Stimulated activated CD4-positive, alpha-beta T cell treated with anti-CD3 and anti-CD28 coated beads, TNF-alpha, amount 100 ng/mL, for 4 hours (primary cell): Measurements from ENCODE around the gene SNHG17.
"Not testable (repeated sequence)": the region's sequence is repeated elsewhere in the genome, so short reads cannot be mapped to it uniquely, and the experiment has no call there.

Source experiments
- DNase-seq, 3 experiments: peaks; one replicate each; pipeline ENCODE4 v3.0.0-alpha.2; 2020; ENCODE audit warnings: low read depth in 3 of 3

Gene SNHG17

GRCh38 chr20:38434770-38435554 is at the start of gene SNHG17:
Gene SNHG17, minus strand, starts transcription at chr20:38435328.
- peak; percentile 74 to 83 (median 82) for DNase-seq

GRCh38 chr20:38479596-38479995 is 44.5 kb upstream of the SNHG17 start:
- DNase-seq: no peak

- no peak for DNase-seq
Measured at GRCh38 chr20:38477747-38478146, 42.6 kb upstream of the SNHG17 start.

- DNase-seq: no peak
Measured at GRCh38 chr20:38473367-38473795, 38.3 kb upstream of the SNHG17 start.

- peak; percentile 95 to 98 (median 95) for DNase-seq
Measured at GRCh38 chr20:38472513-38473366, 37.6 kb upstream of the SNHG17 start, which contains the start of gene RALGAPB. Gene RALGAPB, plus strand, starts transcription at chr20:38472843. Its CDS starts 15,590 bp downstream, at chr20:38488433.

GRCh38 chr20:38471987-38472512 is 36.9 kb upstream of the SNHG17 start:
- DNase-seq: no peak

GRCh38 chr20:38471245-38471644 is 36.1 kb upstream of the SNHG17 start:
- no peak for DNase-seq

- no peak for DNase-seq
Measured at GRCh38 chr20:38466983-38467382, 31.9 kb upstream of the SNHG17 start.

GRCh38 chr20:38466171-38466570 is 31.0 kb upstream of the SNHG17 start:
- no peak for DNase-seq

- not testable (repeated sequence) for DNase-seq
Measured at GRCh38 chr20:38461569-38461968, 26.4 kb upstream of the SNHG17 start.

- DNase-seq: not testable (repeated sequence)
Measured at GRCh38 chr20:38461167-38461566, 26.0 kb upstream of the SNHG17 start.

GRCh38 chr20:38460631-38461030 is 25.5 kb upstream of the SNHG17 start:
- DNase-seq: not testable (repeated sequence)

GRCh38 chr20:38460040-38460623 is 25.0 kb upstream of the SNHG17 start:
- DNase-seq: no peak

GRCh38 chr20:38458314-38458713 is 23.2 kb upstream of the SNHG17 start:
- no peak for DNase-seq

GRCh38 chr20:38454556-38455473 is 19.7 kb upstream of the SNHG17 start:
- no peak for DNase-seq

- DNase-seq: no peak
Measured at GRCh38 chr20:38453941-38454340, 18.8 kb upstream of the SNHG17 start.

- no peak for DNase-seq
Measured at GRCh38 chr20:38452880-38453624, 17.9 kb upstream of the SNHG17 start.

GRCh38 chr20:38450412-38450975 is 15.4 kb upstream of the SNHG17 start:
- no peak for DNase-seq

- DNase-seq: no peak
Measured at GRCh38 chr20:38449046-38449445, 13.9 kb upstream of the SNHG17 start.
